Stimulated activated CD4-positive, alpha-beta T cell treated with anti-CD3 and anti-CD28 coated beads, TNF-alpha, amount 100 ng/mL, for 1 hour (primary cell): ENCODE results near the gene LHFPL3.
"Not testable (repeated sequence)": the region's sequence is repeated elsewhere in the genome, so short reads cannot be mapped to it uniquely, and the experiment has no call there.

Experiments used
- DNase-seq, 3 donors: peaks; one replicate each; pipeline ENCODE4 v3.0.0-alpha.2; 2020; ENCODE audit warnings: low read depth in 3 of 3, low spot score in 1 of 3

The LHFPL3 gene

GRCh38 chr7:104482362-104483037 lies 154.1 kb downstream of the LHFPL3 start:
- no peak for DNase-seq

- no peak for DNase-seq
Measured at GRCh38 chr7:104486931-104487330, 158.5 kb downstream of the LHFPL3 start.

GRCh38 chr7:104487642-104488041 lies 159.2 kb downstream of the LHFPL3 start:
- DNase-seq = no peak

- DNase-seq = no peak
Measured at GRCh38 chr7:104497379-104497967, 169.1 kb downstream of the LHFPL3 start.

- DNase-seq = no peak
Measured at GRCh38 chr7:104499975-104500374, 171.6 kb downstream of the LHFPL3 start.

GRCh38 chr7:104509874-104510273 lies 181.5 kb downstream of the LHFPL3 start:
- DNase-seq = no peak

- no peak for DNase-seq
Measured at GRCh38 chr7:104524853-104525252, 196.4 kb downstream of the LHFPL3 start.

- DNase-seq = no peak
Measured at GRCh38 chr7:104528142-104528541, 199.7 kb downstream of the LHFPL3 start.

- no peak for DNase-seq
Measured at GRCh38 chr7:104529567-104529966, 201.2 kb downstream of the LHFPL3 start.

- DNase-seq = no peak
Measured at GRCh38 chr7:104530251-104530650, 201.8 kb downstream of the LHFPL3 start.

GRCh38 chr7:104534149-104534548 lies 205.7 kb downstream of the LHFPL3 start:
- DNase-seq = no peak

- DNase-seq = no peak
Measured at GRCh38 chr7:104535841-104536240, 207.4 kb downstream of the LHFPL3 start.

- DNase-seq = no peak
Measured at GRCh38 chr7:104536956-104537355, 208.6 kb downstream of the LHFPL3 start.

GRCh38 chr7:104538152-104538551 lies 209.7 kb downstream of the LHFPL3 start:
- no peak for DNase-seq

- no peak for DNase-seq
Measured at GRCh38 chr7:104541897-104542296, 213.5 kb downstream of the LHFPL3 start.

GRCh38 chr7:104548861-104549260 lies 220.5 kb downstream of the LHFPL3 start:
- DNase-seq = no peak

- no peak for DNase-seq
Measured at GRCh38 chr7:104550362-104550761, 222.0 kb downstream of the LHFPL3 start.

- DNase-seq = no peak
Measured at GRCh38 chr7:104551226-104551625, 222.8 kb downstream of the LHFPL3 start.

GRCh38 chr7:104552102-104552501 lies 223.7 kb downstream of the LHFPL3 start:
- DNase-seq = no peak

- DNase-seq = no peak
Measured at GRCh38 chr7:104553074-104553473, 224.7 kb downstream of the LHFPL3 start.

GRCh38 chr7:104563350-104563901 lies 235.0 kb downstream of the LHFPL3 start:
- not testable (repeated sequence) for DNase-seq

- DNase-seq = no peak
Measured at GRCh38 chr7:104569751-104570150, 241.3 kb downstream of the LHFPL3 start.

GRCh38 chr7:104572554-104572953 lies 244.2 kb downstream of the LHFPL3 start:
- no peak for DNase-seq
